HUES6 (cell line): Measurements from ENCODE around the gene FNDC10.
"Not testable (repeated sequence)": the region's sequence is repeated elsewhere in the genome, so short reads cannot be mapped to it uniquely, and the experiment has no call there.

Experiments used
- H3K27ac ChIP-seq: 2 replicates; pipeline ENCODE4 v1.7.0; 2013; ENCODE audit warnings: low read depth, mild to moderate bottlenecking, low read length, inconsistent platforms
- H3K27me3 ChIP-seq: 2 replicates; pipeline ENCODE4 v1.6.1; 2013; ENCODE audit warnings: low read length; ENCODE audit not compliant: control insufficient read depth, insufficient read depth
- H3K36me3 ChIP-seq: 2 replicates; pipeline ENCODE4 v1.6.1; 2013; ENCODE audit warnings: low read length; ENCODE audit not compliant: control insufficient read depth, insufficient read depth
- H3K4me1 ChIP-seq: 2 replicates; pipeline ENCODE4 v1.6.1; 2013; ENCODE audit warnings: low read length; ENCODE audit not compliant: control insufficient read depth, insufficient read depth
- H3K4me3 ChIP-seq: 2 replicates; pipeline ENCODE4 v1.5.1; 2013; ENCODE audit warnings: low read depth, low read length
- H3K9ac ChIP-seq: one replicate; pipeline ENCODE4 v1.6.1; 2013; ENCODE audit warnings: mild to moderate bottlenecking, low read length
- H3K9me3 ChIP-seq: 2 replicates; pipeline ENCODE4 v1.6.1; 2013; ENCODE audit warnings: low read depth, low read length; ENCODE audit not compliant: control insufficient read depth, insufficient read depth

FNDC10 gene

DNA sequence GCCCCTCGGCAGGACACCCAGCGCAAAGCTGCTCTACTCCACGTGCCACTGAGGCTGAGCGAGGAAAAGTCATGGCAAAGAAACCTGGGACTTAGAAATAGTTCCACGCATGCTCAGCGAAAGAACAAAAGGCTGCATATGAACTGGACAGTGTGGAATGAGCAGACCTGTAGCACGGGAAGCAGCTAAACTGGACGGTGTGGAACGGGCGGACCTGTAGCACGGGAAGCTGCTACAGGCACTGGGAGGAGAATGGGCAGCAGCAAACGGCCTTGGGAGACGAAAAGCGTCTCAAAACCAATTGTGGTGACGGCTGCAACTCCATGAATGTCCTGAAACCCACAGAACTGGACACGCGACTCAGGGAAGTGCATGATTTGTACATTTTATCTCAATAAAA is 40.9 kb downstream of the FNDC10 start:
- H3K9me3 ChIP-seq: no peaks in the 10 kb centered on the region
- no peaks in the 10 kb centered on the region for H3K4me1 ChIP-seq
- H3K9ac ChIP-seq: no peak overlapping the region
- H3K27me3 ChIP-seq: no peaks in the 10 kb centered on the region
- H3K4me3 ChIP-seq: no peak overlapping the region
- no peak overlapping the region for H3K27ac ChIP-seq
- H3K36me3 ChIP-seq: peaks cover 47% of the 10 kb centered on the region

GRCh38 chr1:1558591-1558990 is 41.3 kb downstream of the FNDC10 start:
- H3K4me1 ChIP-seq: no peaks in the 10 kb centered on the region
- no peak overlapping the region for H3K9ac ChIP-seq
- no peaks in the 10 kb centered on the region for H3K27me3 ChIP-seq
- H3K9me3 ChIP-seq: no peaks in the 10 kb centered on the region
- H3K36me3 ChIP-seq: peaks cover 43% of the 10 kb centered on the region
- no peak overlapping the region for H3K4me3 ChIP-seq
- H3K27ac ChIP-seq: no peak overlapping the region

DNA sequence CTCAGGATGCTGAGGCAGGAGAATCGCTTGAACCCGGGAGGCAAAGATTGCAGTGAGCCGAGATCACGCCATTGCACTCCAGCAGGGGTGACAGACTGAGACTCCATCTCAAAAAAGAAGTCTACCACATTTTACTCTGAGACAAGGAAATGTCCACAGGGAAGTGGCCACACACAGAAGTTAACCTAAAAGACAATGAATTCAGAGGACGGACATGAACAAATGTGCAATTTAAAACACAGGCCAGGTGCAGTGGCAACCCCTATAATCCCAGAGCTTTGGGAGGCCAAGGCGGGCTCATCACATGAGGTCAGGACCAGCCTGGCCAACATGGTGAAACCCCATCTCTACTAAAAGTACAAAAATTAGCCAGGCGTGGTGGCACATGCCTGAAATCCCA is 42.2 kb downstream of the FNDC10 start:
- not testable (repeated sequence) for H3K4me3 ChIP-seq, H3K27ac ChIP-seq, H3K9ac ChIP-seq, H3K4me1 ChIP-seq, H3K9me3 ChIP-seq, H3K27me3 ChIP-seq
- H3K36me3 ChIP-seq: peaks cover 34% of the 10 kb centered on the region

GRCh38 chr1:1556961-1557360 is 43.0 kb downstream of the FNDC10 start:
- H3K9ac ChIP-seq, H3K9me3 ChIP-seq, H3K27me3 ChIP-seq, H3K4me3 ChIP-seq, H3K4me1 ChIP-seq: not testable (repeated sequence)
- Histone ChIP-seq H3K36me3 (peaks cover 26% of the 10 kb centered on the region), H3K27ac (0 out of 2 replicates have a peak overlapping the region, but pooled peaks have one; percentile 63)

DNA sequence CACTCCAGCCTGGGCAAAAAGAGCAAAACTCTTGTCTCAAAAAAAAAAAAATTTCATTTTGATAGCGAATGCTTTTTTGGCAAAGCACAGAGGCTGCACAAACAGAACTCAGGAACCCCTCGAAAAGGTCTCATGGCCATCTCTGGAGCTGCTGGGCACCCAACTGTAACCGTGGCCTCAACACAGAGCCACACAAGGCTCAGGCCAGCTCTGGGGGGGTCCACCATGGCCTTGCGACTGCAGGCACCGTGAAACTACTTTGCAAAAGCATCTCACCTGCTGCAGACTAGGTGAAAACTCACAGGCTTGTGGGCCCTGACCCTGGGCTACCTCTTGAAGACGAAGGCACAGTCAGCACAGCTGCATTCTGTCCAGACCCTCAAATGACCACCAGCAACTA is 43.4 kb downstream of the FNDC10 start:
- no peak overlapping the region for H3K9ac ChIP-seq
- no peak overlapping the region for H3K4me3 ChIP-seq
- 0 out of 2 replicates have a peak overlapping the region, but pooled peaks have one; percentile 63 for H3K27ac ChIP-seq
- no peaks in the 10 kb centered on the region for H3K4me1 ChIP-seq
- no peaks in the 10 kb centered on the region for H3K27me3 ChIP-seq
- H3K36me3 ChIP-seq: peaks cover 22% of the 10 kb centered on the region
- no peaks in the 10 kb centered on the region for H3K9me3 ChIP-seq

- Histone ChIP-seq H3K4me3 (no peak overlapping the region), H3K4me1 (no peaks in the 10 kb centered on the region), H3K9ac (no peak overlapping the region), H3K27me3 (no peaks in the 10 kb centered on the region), H3K36me3 (peaks cover 14% of the 10 kb centered on the region), H3K27ac (no peak overlapping the region), H3K9me3 (no peaks in the 10 kb centered on the region)
Measured at GRCh38 chr1:1554926-1555915, 44.7 kb downstream of the FNDC10 start.

DNA sequence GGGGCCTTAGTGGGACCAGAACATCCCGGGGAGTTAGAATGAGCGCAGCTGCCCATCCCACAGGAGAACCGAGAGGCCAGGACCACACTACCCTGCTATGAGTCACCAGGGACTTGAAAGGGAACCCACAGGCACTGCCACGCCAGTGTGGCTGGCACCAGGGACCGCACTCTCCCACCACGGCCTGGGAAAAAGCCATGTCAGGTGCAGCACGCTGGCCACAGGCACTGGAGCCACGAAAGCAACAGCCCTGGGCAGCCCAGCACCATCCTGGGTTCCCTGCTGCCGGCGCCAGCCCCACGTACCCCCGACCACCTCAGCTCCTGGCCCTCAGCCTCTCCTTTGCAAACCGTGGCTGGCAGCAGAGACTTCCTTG is 45.4 kb downstream of the FNDC10 start:
- H3K27ac ChIP-seq: no peak overlapping the region
- H3K9ac ChIP-seq: no peak overlapping the region
- no peak overlapping the region for H3K4me3 ChIP-seq
- H3K36me3 ChIP-seq: peaks cover 11% of the 10 kb centered on the region
- no peaks in the 10 kb centered on the region for H3K9me3 ChIP-seq
- H3K4me1 ChIP-seq: no peaks in the 10 kb centered on the region
- H3K27me3 ChIP-seq: no peaks in the 10 kb centered on the region

- H3K27ac ChIP-seq: no peak overlapping the region
- H3K4me1 ChIP-seq: no peaks in the 10 kb centered on the region
- H3K36me3 ChIP-seq: peaks cover 11% of the 10 kb centered on the region
- no peak overlapping the region for H3K9ac ChIP-seq
- H3K27me3 ChIP-seq: no peaks in the 10 kb centered on the region
- no peak overlapping the region for H3K4me3 ChIP-seq
- no peaks in the 10 kb centered on the region for H3K9me3 ChIP-seq
Measured at GRCh38 chr1:1553821-1554494, 46.0 kb downstream of the FNDC10 start.

- Histone ChIP-seq H3K4me1 (no peaks in the 10 kb centered on the region), H3K4me3 (no peak overlapping the region), H3K27ac (no peak overlapping the region), H3K27me3 (no peaks in the 10 kb centered on the region), H3K36me3 (peaks cover 14% of the 10 kb centered on the region), H3K9ac (no peak overlapping the region), H3K9me3 (no peaks in the 10 kb centered on the region)
Measured at GRCh38 chr1:1552263-1552639, 47.7 kb downstream of the FNDC10 start.

- Histone ChIP-seq H3K9me3 (no peaks in the 10 kb centered on the region), H3K36me3 (peaks cover 17% of the 10 kb centered on the region), H3K9ac (no peak overlapping the region), H3K4me1 (no peaks in the 10 kb centered on the region), H3K27me3 (no peaks in the 10 kb centered on the region), H3K27ac (no peak overlapping the region), H3K4me3 (no peak overlapping the region)
Measured at GRCh38 chr1:1551524-1552262, 48.2 kb downstream of the FNDC10 start.
